Right atrium auricular region (tissue), 2 donors: ENCODE results near the gene POU2AF1. TPM values are rescaled to one million over a fixed set of nuclear protein-coding genes. Genes with fewer than 3 reads are reported as not detected.
"Not testable (repeated sequence)": the region's sequence is repeated elsewhere in the genome, so short reads cannot be mapped to it uniquely, and the experiment has no call there.

Source experiments
- DNase-seq: peaks from one replicate; pipeline ENCODE4 v3.0.0-alpha.2; 2019; ENCODE audit warnings: low spot score
- H3K27ac ChIP-seq, 2 donors: fragments of 200-600 bp; sonication (generic); 1 replicate in 1 of 2; 2 replicates in 1 of 2; pipeline ENCODE4 v1.5.1; 2016 to 2019
- H3K27me3 ChIP-seq, 2 donors: fragments of 200-600 bp; sonication (generic); one replicate each; pipeline versions ENCODE4 v1.5.1 to v1.6.0; 2017 to 2019
- H3K36me3 ChIP-seq: fragments of 200-600 bp; sonication (generic); one replicate; pipeline ENCODE4 v1.5.1; 2016
- H3K4me1 ChIP-seq, 2 donors: fragments of 200-600 bp; sonication (generic); one replicate each; pipeline versions ENCODE4 v1.5.1 to v1.6.0; 2017 to 2019
- H3K4me3 ChIP-seq, 2 donors: fragments of 200-600 bp; sonication (generic); 1 replicate in 1 of 2; 2 replicates in 1 of 2; pipeline ENCODE4 v1.5.1; 2017 to 2019; ENCODE audit warnings: mild to moderate bottlenecking in 1 of 2, moderate library complexity in 1 of 2
- H3K9me3 ChIP-seq, 2 donors: fragments of 200-600 bp; sonication (generic); one replicate each; pipeline ENCODE4 v1.5.1; 2019
- total RNA-seq, 2 donors: library from RNA; depleted of rRNA; stranded (reverse); fragments of >200 nt; gene quantifications; one replicate each; pipeline ENCODE4 v1.1.0, GENCODE V29; 2016
- TF ChIP-seq, protein P1 (sequence below), 2 donors: fragments of 200-600 bp; sonication (generic); IDR thresholded peaks; one replicate each; pipeline ENCODE4 v1.5.1; 2019; ENCODE audit warnings: antibody characterized with exemption in 2 of 2

POU2AF1 gene
- total RNA-seq, 2 donors from 2014 or later: 0.11 to 1.6 TPM

DNA sequence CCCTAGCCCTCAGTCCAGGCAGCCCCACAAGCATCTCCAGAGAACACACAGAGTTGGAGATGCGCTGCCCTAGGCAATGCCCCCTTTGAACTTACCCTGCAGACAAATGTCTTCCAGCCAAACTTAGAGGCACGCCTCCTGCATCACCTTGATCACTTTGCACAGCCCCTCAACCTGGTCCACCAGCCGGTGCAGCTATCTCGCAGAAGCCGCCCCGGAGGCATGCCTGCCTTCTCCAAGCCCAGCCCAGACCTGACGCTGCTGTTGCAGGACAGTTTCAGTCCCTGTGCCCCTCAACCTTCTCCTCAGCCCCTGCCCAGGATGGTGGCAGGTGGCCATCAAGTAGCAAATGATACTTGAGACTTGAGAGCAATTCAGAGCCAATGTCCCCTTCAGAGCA is 16.7 kb upstream of the POU2AF1 start:
- no peak overlapping the region for H3K27ac ChIP-seq
- TF ChIP-seq, protein P1, sequence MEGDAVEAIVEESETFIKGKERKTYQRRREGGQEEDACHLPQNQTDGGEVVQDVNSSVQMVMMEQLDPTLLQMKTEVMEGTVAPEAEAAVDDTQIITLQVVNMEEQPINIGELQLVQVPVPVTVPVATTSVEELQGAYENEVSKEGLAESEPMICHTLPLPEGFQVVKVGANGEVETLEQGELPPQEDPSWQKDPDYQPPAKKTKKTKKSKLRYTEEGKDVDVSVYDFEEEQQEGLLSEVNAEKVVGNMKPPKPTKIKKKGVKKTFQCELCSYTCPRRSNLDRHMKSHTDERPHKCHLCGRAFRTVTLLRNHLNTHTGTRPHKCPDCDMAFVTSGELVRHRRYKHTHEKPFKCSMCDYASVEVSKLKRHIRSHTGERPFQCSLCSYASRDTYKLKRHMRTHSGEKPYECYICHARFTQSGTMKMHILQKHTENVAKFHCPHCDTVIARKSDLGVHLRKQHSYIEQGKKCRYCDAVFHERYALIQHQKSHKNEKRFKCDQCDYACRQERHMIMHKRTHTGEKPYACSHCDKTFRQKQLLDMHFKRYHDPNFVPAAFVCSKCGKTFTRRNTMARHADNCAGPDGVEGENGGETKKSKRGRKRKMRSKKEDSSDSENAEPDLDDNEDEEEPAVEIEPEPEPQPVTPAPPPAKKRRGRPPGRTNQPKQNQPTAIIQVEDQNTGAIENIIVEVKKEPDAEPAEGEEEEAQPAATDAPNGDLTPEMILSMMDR (IDR thresholded peaks at IDR 0.05): no peak
- H3K4me1 ChIP-seq: no peaks in the 10 kb centered on the region
- H3K27me3 ChIP-seq: no peaks in the 10 kb centered on the region
- H3K36me3 ChIP-seq: no peaks in the 10 kb centered on the region
- DNase-seq: no peak
- no peak overlapping the region for H3K4me3 ChIP-seq
- no peaks in the 10 kb centered on the region for H3K9me3 ChIP-seq

DNA sequence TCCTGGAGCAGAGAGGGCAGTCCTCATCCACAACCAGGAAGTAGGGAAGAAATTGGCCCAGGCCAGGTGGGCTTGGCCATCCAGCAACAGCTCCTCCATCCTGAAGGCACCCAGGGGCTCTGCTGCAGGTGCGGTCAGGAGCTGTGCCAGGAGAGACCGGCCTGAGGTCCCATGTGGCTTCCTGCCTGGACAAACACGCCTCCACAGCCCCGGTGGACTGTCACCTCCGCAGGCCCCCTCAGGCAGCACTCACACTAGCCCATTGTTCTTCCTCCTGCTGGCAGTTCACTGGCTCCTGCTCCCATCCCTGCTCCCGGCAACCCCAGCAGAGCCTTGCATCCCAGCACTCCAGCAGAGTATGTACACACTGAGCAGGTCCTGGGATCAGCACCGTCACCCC is 16.0 kb upstream of the POU2AF1 start:
- no peak for DNase-seq
- no peak overlapping the region for H3K4me3 ChIP-seq
- no peaks in the 10 kb centered on the region for H3K36me3 ChIP-seq
- no peaks in the 10 kb centered on the region for H3K27me3 ChIP-seq
- H3K4me1 ChIP-seq: no peaks in the 10 kb centered on the region
- H3K9me3 ChIP-seq: no peaks in the 10 kb centered on the region
- TF ChIP-seq, protein P1 (IDR thresholded peaks at IDR 0.05): no peak
- H3K27ac ChIP-seq: no peak overlapping the region

DNA sequence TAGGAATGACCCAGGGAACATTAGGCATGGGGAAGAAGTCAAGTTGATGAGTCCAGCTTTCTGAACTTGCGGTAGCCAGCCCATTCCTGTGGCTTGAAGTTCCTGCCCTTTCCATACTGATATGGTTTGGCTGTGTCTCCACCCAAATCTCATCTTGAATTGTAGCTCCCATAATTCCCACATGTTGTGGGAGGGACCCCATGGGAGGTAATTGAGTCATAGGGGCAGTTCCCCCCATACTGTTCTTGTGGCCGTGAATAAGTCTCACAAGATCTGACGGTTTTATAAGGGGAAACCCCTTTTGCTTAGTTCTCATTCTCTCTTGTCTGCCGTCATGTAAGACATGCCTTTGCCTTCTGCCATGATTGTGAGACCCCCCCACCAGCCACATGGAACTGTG is 15.1 kb upstream of the POU2AF1 start:
- H3K27me3 ChIP-seq, H3K36me3 ChIP-seq, DNase-seq, H3K27ac ChIP-seq, H3K4me1 ChIP-seq, H3K9me3 ChIP-seq, H3K4me3 ChIP-seq: not testable (repeated sequence)

DNA sequence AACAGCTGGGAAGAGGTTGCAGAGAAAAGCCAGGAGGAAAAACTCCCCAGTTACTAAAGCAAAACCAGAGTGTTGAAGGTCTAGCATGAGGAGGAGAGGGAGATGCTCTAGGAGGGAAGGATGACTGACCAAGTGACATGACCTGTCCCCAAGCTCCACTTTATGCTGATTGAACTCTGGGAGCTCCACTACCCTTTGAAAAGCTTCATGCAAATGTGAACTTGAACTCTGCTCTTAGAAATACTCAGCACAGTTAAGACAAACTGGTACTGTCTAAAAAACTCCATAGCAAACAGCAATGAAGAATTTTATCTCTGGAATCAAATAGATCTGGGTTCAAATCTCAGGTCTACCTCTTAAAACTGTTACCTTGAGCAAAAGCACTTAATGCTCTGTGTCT is 14.5 kb upstream of the POU2AF1 start:
- Histone ChIP-seq H3K36me3 (no peaks in the 10 kb centered on the region), H3K27me3 (no peaks in the 10 kb centered on the region), H3K4me3 (no peak overlapping the region), H3K4me1 (no peaks in the 10 kb centered on the region), H3K9me3 (no peaks in the 10 kb centered on the region), H3K27ac (no peak overlapping the region)
- no peak for DNase-seq
- TF ChIP-seq, protein P1 (IDR thresholded peaks at IDR 0.05): no peak

DNA sequence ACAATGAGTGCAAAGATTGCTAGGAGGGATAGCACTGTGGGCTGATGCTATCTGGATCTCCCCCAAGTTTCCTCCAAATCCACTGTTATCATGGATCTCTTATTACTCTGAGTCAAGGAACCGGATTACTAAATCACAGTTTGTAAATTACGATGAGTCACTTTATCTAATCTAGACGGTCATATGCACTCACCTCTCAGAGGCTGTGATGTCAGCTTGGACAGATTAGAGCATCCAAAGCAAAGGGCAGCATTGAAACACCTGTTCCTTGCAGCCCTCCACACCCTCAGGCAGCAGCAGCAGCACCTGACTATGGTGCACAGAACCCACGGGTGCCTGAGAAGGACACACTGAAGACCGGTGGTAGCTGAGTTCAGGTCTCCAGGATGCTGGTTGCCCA is 14.0 kb upstream of the POU2AF1 start:
- Histone ChIP-seq H3K9me3 (no peaks in the 10 kb centered on the region), H3K27ac (no peak overlapping the region), H3K4me3 (no peak overlapping the region), H3K4me1 (no peaks in the 10 kb centered on the region), H3K27me3 (no peaks in the 10 kb centered on the region), H3K36me3 (no peaks in the 10 kb centered on the region)
- TF ChIP-seq, protein P1 (IDR thresholded peaks at IDR 0.05): no peak
- DNase-seq: no peak

DNA sequence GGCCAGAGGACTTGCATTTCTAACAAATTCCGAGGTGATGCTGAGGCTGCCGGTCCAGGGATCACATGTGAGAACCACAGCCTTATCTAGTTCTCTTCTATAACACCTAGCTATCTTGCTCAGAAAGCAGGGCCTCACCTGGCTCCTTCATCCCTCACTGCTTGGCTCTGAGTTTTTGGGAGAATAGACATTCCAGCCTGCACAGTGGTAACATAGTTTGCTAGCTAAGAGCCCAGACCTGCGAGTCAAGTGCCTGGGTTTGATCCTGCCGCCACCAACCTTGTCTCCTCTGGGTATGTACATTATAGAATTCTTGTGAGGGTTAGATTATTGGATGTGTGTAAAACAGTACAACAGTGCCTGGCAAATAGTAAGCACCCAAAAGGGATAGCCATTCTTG is 13.5 kb upstream of the POU2AF1 start:
- DNase-seq: no peak

More for the DNA sequence above, 13.5 kb upstream of the POU2AF1 start:
- H3K4me3 ChIP-seq: no peak overlapping the region
- H3K4me1 ChIP-seq: no peaks in the 10 kb centered on the region
- H3K27me3 ChIP-seq: no peaks in the 10 kb centered on the region
- TF ChIP-seq, protein P1 (IDR thresholded peaks at IDR 0.05): no peak
- no peaks in the 10 kb centered on the region for H3K9me3 ChIP-seq
- H3K27ac ChIP-seq: no peak overlapping the region
- H3K36me3 ChIP-seq: no peaks in the 10 kb centered on the region
